IPS-20b (cell line): Measurements from ENCODE around the gene LIN28A.
A peak's percentile ranks its signal among the peaks of the same experiment; 100 is the strongest.

Experiments
- H3K27ac ChIP-seq: one replicate; pipeline ENCODE4 v1.5.1; 2013; ENCODE audit warnings: low read length
- H3K27me3 ChIP-seq: 2 replicates; pipeline ENCODE4 v1.6.1; 2013; ENCODE audit warnings: mild to moderate bottlenecking, low read length, inconsistent platforms; ENCODE audit not compliant: insufficient read depth
- H3K36me3 ChIP-seq: 2 replicates; pipeline ENCODE4 v1.6.1; 2013; ENCODE audit warnings: low read depth, mild to moderate bottlenecking, inconsistent platforms, low read length, moderate library complexity; ENCODE audit not compliant: insufficient read depth
- H3K4me1 ChIP-seq: 2 replicates; pipeline ENCODE4 v1.6.1; 2013; ENCODE audit warnings: mild to moderate bottlenecking, control low read depth, inconsistent platforms, low read length, moderate library complexity; ENCODE audit not compliant: insufficient read depth
- H3K4me3 ChIP-seq: 2 replicates; pipeline ENCODE4 v1.5.1; 2013; ENCODE audit warnings: mild to moderate bottlenecking, low read length, inconsistent platforms
- H3K9ac ChIP-seq: 2 replicates; pipeline ENCODE4 v1.6.1; 2013; ENCODE audit warnings: low read depth, mild to moderate bottlenecking, inconsistent platforms, low read length, moderate library complexity
- H3K9me3 ChIP-seq: 2 replicates; pipeline ENCODE4 v1.6.1; 2013; ENCODE audit warnings: mild to moderate bottlenecking, low read depth, low read length, inconsistent platforms; ENCODE audit not compliant: insufficient read depth

LIN28A gene

DNA sequence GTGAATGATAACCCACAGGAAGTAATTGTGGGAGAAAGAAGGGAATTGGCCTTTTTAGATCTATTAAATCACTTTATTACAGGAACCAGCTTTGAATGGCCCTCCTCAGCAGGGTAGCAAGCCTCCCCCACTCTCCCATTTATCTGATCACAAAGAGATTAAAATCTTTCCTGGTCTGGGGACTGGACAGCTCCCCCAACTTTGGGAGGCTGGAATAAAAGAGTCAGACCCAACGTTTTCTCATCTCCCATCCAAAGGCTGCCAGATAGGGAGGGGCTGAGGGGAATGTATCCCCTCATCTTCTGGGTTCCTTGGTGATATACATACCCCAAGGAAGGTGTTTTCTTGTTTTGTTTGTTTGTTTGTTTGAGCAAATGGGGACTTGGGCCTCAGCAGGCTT lies 2.4 kb downstream of the LIN28A start:
- peak overlapping the region; percentile 98 for H3K9ac ChIP-seq
- no peaks in the 10 kb centered on the region for H3K27me3 ChIP-seq
- H3K36me3 ChIP-seq: peaks cover 67% of the 10 kb centered on the region
- peak overlapping the region; percentile 98 for H3K27ac ChIP-seq
- H3K4me3 ChIP-seq: peak overlapping the region; percentile 97
- H3K9me3 ChIP-seq: no peaks in the 10 kb centered on the region
- H3K4me1 ChIP-seq: peaks cover 41% of the 10 kb centered on the region

GRCh38 chr1:26417111-26417759 lies 6.6 kb downstream of the LIN28A start:
- H3K9ac ChIP-seq: peak overlapping the region; percentile 58; the same call in 1 of the 2 replicates
- peaks cover 83% of the 10 kb centered on the region for H3K36me3 ChIP-seq
- H3K9me3 ChIP-seq: no peaks in the 10 kb centered on the region
- H3K27ac ChIP-seq: peak overlapping the region; percentile 44
- H3K4me3 ChIP-seq: peak overlapping the region; percentile 51
- H3K4me1 ChIP-seq: peaks cover 57% of the 10 kb centered on the region
- H3K27me3 ChIP-seq: no peaks in the 10 kb centered on the region

GRCh38 chr1:26418865-26419349 lies 8.3 kb downstream of the LIN28A start:
- no peaks in the 10 kb centered on the region for H3K9me3 ChIP-seq
- peak overlapping the region; percentile 71 for H3K27ac ChIP-seq
- no peaks in the 10 kb centered on the region for H3K27me3 ChIP-seq
- peak overlapping the region; percentile 65 for H3K4me3 ChIP-seq
- peaks cover 55% of the 10 kb centered on the region for H3K4me1 ChIP-seq
- H3K36me3 ChIP-seq: peaks cover 84% of the 10 kb centered on the region
- H3K9ac ChIP-seq: peak overlapping the region; percentile 86

- H3K27ac ChIP-seq: peak overlapping the region; percentile 71
- peak overlapping the region; percentile 74 for H3K9ac ChIP-seq
- peaks cover 84% of the 10 kb centered on the region for H3K36me3 ChIP-seq
Measured at GRCh38 chr1:26419494-26419893, 8.9 kb downstream of the LIN28A start.

DNA sequence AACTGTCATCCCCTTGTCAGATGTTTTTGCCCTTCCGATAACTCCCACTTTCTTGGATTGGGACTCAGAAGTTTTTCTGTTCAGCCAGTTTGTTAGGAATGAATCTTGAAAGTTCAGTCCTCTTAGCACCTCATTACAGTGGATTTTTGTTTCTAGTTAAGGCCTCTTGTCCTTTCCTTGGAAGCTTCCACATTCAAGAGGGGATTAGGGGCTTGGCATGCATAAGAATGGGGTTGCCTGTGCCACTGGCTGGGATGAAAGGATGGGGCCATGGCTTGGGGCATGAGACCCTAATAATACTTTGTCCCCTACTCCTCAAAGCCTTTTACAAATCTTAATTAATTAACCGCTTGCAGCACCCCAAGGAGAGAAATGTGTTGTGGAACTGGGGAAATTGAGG lies 19.1 kb downstream of the LIN28A start:
- Histone ChIP-seq H3K9ac (peak overlapping the region; percentile 59), H3K4me1 (peaks cover 21% of the 10 kb centered on the region; the same call in 1 of the 2 replicates), H3K4me3 (peak overlapping the region; percentile 51; the same call in 1 of the 2 replicates), H3K27ac (no peak overlapping the region), H3K27me3 (no peaks in the 10 kb centered on the region), H3K36me3 (peaks cover 62% of the 10 kb centered on the region), H3K9me3 (no peaks in the 10 kb centered on the region)

More at GRCh38 chr1:26419494-26419893, 8.9 kb downstream of the LIN28A start:
- H3K9me3 ChIP-seq: no peaks in the 10 kb centered on the region
- H3K27me3 ChIP-seq: no peaks in the 10 kb centered on the region
- peak overlapping the region; percentile 64 for H3K4me3 ChIP-seq
- peaks cover 49% of the 10 kb centered on the region for H3K4me1 ChIP-seq

GRCh38 chr1:26431979-26432695 lies 21.5 kb downstream of the LIN28A start, which contains the start of gene DHDDS:
DHDDS (plus strand) TSS chr1:26432321; CDS start chr1:26432946, 625 bp downstream.
- H3K4me1 ChIP-seq: peaks cover 13% of the 10 kb centered on the region; the same call in 1 of the 2 replicates
- H3K9me3 ChIP-seq: no peaks in the 10 kb centered on the region
- H3K36me3 ChIP-seq: peaks cover 40% of the 10 kb centered on the region
- peak within 1 kb of the TSS; percentile 11 for H3K27ac ChIP-seq
- peak within 1 kb of the TSS; percentile 92 for H3K9ac ChIP-seq
- H3K27me3 ChIP-seq: no peaks in the 10 kb centered on the region
- H3K4me3 ChIP-seq: peak within 1 kb of the TSS; percentile 94

DNA sequence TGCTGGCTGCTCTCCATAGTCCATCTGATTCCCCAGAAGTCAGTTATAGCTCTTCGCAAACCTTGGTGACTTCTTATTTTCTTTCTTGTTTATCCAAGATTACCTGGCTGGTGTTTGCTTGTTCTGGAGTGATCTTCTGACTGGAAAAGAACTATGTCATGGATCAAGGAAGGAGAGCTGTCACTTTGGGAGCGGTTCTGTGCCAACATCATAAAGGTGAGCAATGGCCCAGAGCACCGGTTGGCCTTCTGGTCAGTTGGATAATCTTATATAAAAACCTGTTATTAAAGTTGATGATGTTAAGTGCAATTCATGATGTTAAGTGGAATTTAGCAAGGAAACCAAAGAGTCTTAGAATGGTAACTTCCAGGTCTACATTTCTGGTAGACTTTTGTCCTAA lies 22.2 kb downstream of the LIN28A start:
- no peaks in the 10 kb centered on the region for H3K9me3 ChIP-seq
- peaks cover 37% of the 10 kb centered on the region for H3K36me3 ChIP-seq
- H3K27ac ChIP-seq: no peak overlapping the region
- peak overlapping the region; percentile 92 for H3K9ac ChIP-seq
- peak overlapping the region; percentile 94 for H3K4me3 ChIP-seq
- no peaks in the 10 kb centered on the region for H3K27me3 ChIP-seq
- H3K4me1 ChIP-seq: peaks cover 13% of the 10 kb centered on the region; the same call in 1 of the 2 replicates

GRCh38 chr1:26434161-26434752 lies 23.6 kb downstream of the LIN28A start:
- H3K9ac ChIP-seq: no peak overlapping the region
- H3K4me3 ChIP-seq: no peak overlapping the region
- H3K9me3 ChIP-seq: no peaks in the 10 kb centered on the region
- H3K27ac ChIP-seq: no peak overlapping the region
- H3K27me3 ChIP-seq: no peaks in the 10 kb centered on the region
- H3K36me3 ChIP-seq: peaks cover 38% of the 10 kb centered on the region
- H3K4me1 ChIP-seq: peaks cover 10% of the 10 kb centered on the region; the same call in 1 of the 2 replicates

DNA sequence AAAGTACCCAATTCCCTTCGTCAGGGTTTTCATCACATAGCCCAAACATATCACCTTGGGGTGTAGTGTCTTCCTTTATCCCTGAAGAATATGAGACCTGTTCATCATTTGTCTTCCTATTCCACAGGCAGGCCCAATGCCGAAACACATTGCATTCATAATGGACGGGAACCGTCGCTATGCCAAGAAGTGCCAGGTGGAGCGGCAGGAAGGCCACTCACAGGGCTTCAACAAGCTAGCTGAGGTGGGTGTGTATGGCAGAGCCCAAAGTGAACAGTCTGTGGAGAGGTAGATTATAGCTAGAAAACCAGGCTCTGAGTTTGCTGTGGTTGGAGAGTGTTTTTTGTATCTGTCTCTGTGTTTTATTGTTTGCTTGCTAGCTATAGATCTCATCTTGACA lies 27.4 kb downstream of the LIN28A start:
- H3K27ac ChIP-seq: no peak overlapping the region
- H3K27me3 ChIP-seq: no peaks in the 10 kb centered on the region
- H3K9ac ChIP-seq: no peak overlapping the region
- H3K4me3 ChIP-seq: no peak overlapping the region
- H3K36me3 ChIP-seq: peaks cover 49% of the 10 kb centered on the region
- no peaks in the 10 kb centered on the region for H3K9me3 ChIP-seq
- no peaks in the 10 kb centered on the region; the same call in 1 of the 2 replicates for H3K4me1 ChIP-seq

DNA sequence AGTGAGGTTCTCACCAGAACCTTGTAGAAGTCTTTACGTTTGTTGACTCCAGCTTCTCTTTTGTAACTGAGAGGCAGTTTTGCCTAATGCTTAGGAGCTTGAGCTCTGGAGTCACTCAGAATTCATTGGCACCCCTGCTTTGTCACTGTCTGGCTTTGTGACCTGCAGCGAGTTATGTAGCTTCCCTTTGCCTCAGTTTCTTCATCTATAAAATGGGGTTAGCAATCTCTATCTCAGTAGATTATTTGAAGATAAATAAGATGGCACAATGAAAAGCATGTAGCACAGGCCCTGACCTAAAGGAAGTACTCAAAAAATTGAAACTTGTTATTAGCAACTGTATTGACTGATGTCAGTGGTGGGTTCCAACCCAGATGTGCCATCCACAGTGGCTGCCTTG lies 29.6 kb downstream of the LIN28A start:
- Histone ChIP-seq H3K9me3 (no peaks in the 10 kb centered on the region), H3K4me1 (no peaks in the 10 kb centered on the region), H3K4me3 (no peak overlapping the region), H3K27me3 (no peaks in the 10 kb centered on the region), H3K9ac (no peak overlapping the region), H3K27ac (no peak overlapping the region), H3K36me3 (peaks cover 66% of the 10 kb centered on the region)

GRCh38 chr1:26449868-26450267 lies 39.3 kb downstream of the LIN28A start:
- H3K4me1 ChIP-seq: no peaks in the 10 kb centered on the region
- H3K27me3 ChIP-seq: no peaks in the 10 kb centered on the region
- no peak overlapping the region for H3K27ac ChIP-seq
- peaks cover 69% of the 10 kb centered on the region for H3K36me3 ChIP-seq
- no peak overlapping the region for H3K4me3 ChIP-seq
- no peak overlapping the region for H3K9ac ChIP-seq
- no peaks in the 10 kb centered on the region for H3K9me3 ChIP-seq
